ENCODE data around the gene WLS. TPM values are rescaled to one million over a fixed set of nuclear protein-coding genes. Genes with fewer than 3 reads are reported as not detected.

The WLS gene
- total RNA-seq, 1 donor from 2014 or later: 99.6 TPM

- Mint-ChIP-seq H3K9me3 (ENCODE audit: unreplicated experiment) (no peaks in the 10 kb centered on the region), H3K27ac (ENCODE audit: unreplicated experiment) (no peak overlapping the region), H3K4me3 (ENCODE audit: unreplicated experiment) (no peak overlapping the region), H3K36me3 (ENCODE audit: low read depth, unreplicated experiment) (no peaks in the 10 kb centered on the region), H3K27me3 (ENCODE audit: unreplicated experiment) (peaks cover 3% of the 10 kb centered on the region), H3K4me1 (ENCODE audit: unreplicated experiment) (peaks cover 14% of the 10 kb centered on the region)
- no peak for TF ChIP-seq CTCF (IDR thresholded peaks at IDR 0.05; ENCODE audit: unreplicated experiment)
- DNase-seq (ENCODE audit: low spot score): no peak
Measured at GRCh38 chr1:68178821-68179490, 53.4 kb downstream of the WLS start.

GRCh38 chr1:68175621-68176398 is 56.5 kb downstream of the WLS start:
- Mint-ChIP-seq H3K4me1 (ENCODE audit: unreplicated experiment) (peaks cover 29% of the 10 kb centered on the region), H3K36me3 (ENCODE audit: low read depth, unreplicated experiment) (no peaks in the 10 kb centered on the region), H3K9me3 (ENCODE audit: unreplicated experiment) (no peaks in the 10 kb centered on the region), H3K4me3 (ENCODE audit: unreplicated experiment) (no peak overlapping the region), H3K27me3 (ENCODE audit: unreplicated experiment) (peaks cover 5% of the 10 kb centered on the region), H3K27ac (ENCODE audit: unreplicated experiment) (peak overlapping the region; percentile 27)
- no peak for DNase-seq (ENCODE audit: low spot score)
- no peak for TF ChIP-seq CTCF (IDR thresholded peaks at IDR 0.05; ENCODE audit: unreplicated experiment)

GRCh38 chr1:68174738-68175113 is 57.6 kb downstream of the WLS start:
- no peak overlapping the region for H3K27ac Mint-ChIP-seq (ENCODE audit: unreplicated experiment)
- no peak overlapping the region for H3K4me3 Mint-ChIP-seq (ENCODE audit: unreplicated experiment)
- TF ChIP-seq CTCF (IDR thresholded peaks at IDR 0.05; ENCODE audit: unreplicated experiment): no peak

GRCh38 chr1:68173936-68174737 is 58.2 kb downstream of the WLS start:
- Mint-ChIP-seq H3K9me3 (ENCODE audit: unreplicated experiment) (no peaks in the 10 kb centered on the region), H3K27me3 (ENCODE audit: unreplicated experiment) (peaks cover 7% of the 10 kb centered on the region), H3K4me3 (ENCODE audit: unreplicated experiment) (no peak overlapping the region), H3K36me3 (ENCODE audit: low read depth, unreplicated experiment) (no peaks in the 10 kb centered on the region), H3K4me1 (ENCODE audit: unreplicated experiment) (peaks cover 29% of the 10 kb centered on the region), H3K27ac (ENCODE audit: unreplicated experiment) (peak overlapping the region; percentile 58)
- TF ChIP-seq CTCF (IDR thresholded peaks at IDR 0.05; ENCODE audit: unreplicated experiment): no peak
- no peak for DNase-seq (ENCODE audit: low spot score)

More at GRCh38 chr1:68174738-68175113, 57.6 kb downstream of the WLS start:
- H3K27me3 Mint-ChIP-seq (ENCODE audit: unreplicated experiment): peaks cover 7% of the 10 kb centered on the region
- no peak for DNase-seq (ENCODE audit: low spot score)
- peaks cover 29% of the 10 kb centered on the region for H3K4me1 Mint-ChIP-seq (ENCODE audit: unreplicated experiment)
- no peaks in the 10 kb centered on the region for H3K36me3 Mint-ChIP-seq (ENCODE audit: low read depth, unreplicated experiment)
- H3K9me3 Mint-ChIP-seq (ENCODE audit: unreplicated experiment): no peaks in the 10 kb centered on the region

Measured in endothelial cell (in vitro differentiated cells).